Measurements from ENCODE around the gene EPB41L3. TPM values are rescaled to one million over a fixed set of nuclear protein-coding genes. Genes with fewer than 3 reads are reported as not detected.

EPB41L3 gene
- total RNA-seq, 2 experiments from 2014 or later: 0.10 TPM; not detected in 1

- H3K27ac Mint-ChIP-seq: no peak overlapping the region
- ChIA-PET POLR2A (no interaction called here), CTCF (no interaction called here)
- no peaks in the 10 kb centered on the region for H3K4me1 Mint-ChIP-seq (ENCODE audit: low read depth)
- no peaks in the 10 kb centered on the region for H3K9me3 Mint-ChIP-seq (ENCODE audit: insufficient read depth)
- ATAC-seq: no peak
- DNase-seq: no peak
- H3K4me3 Mint-ChIP-seq: no peak overlapping the region
- H3K36me3 Mint-ChIP-seq (ENCODE audit: low read depth): no peaks in the 10 kb centered on the region
- H3K27me3 Mint-ChIP-seq (ENCODE audit: low read depth): peaks cover 4% of the 10 kb centered on the region
Observed at GRCh38 chr18:5415031-5415430, 128.8 kb downstream of the EPB41L3 start.

- H3K27me3 Mint-ChIP-seq (ENCODE audit: low read depth): peaks cover 4% of the 10 kb centered on the region
- no peaks in the 10 kb centered on the region for H3K4me1 Mint-ChIP-seq (ENCODE audit: low read depth)
- DNase-seq: no peak
- no peaks in the 10 kb centered on the region for H3K36me3 Mint-ChIP-seq (ENCODE audit: low read depth)
- ATAC-seq: no peak
- no peak overlapping the region for H3K27ac Mint-ChIP-seq
- H3K4me3 Mint-ChIP-seq: no peak overlapping the region
- ChIA-PET CTCF (no interaction called here), POLR2A (no interaction called here)
- no peaks in the 10 kb centered on the region for H3K9me3 Mint-ChIP-seq (ENCODE audit: insufficient read depth)
Observed at GRCh38 chr18:5414546-5414945, 129.3 kb downstream of the EPB41L3 start.

- Mint-ChIP-seq H3K27me3 (ENCODE audit: low read depth) (peaks cover 4% of the 10 kb centered on the region), H3K36me3 (ENCODE audit: low read depth) (no peaks in the 10 kb centered on the region), H3K4me3 (no peak overlapping the region), H3K9me3 (ENCODE audit: insufficient read depth) (no peaks in the 10 kb centered on the region), H3K27ac (no peak overlapping the region), H3K4me1 (ENCODE audit: low read depth) (no peaks in the 10 kb centered on the region)
- CTCF ChIA-PET: no interaction called here
- no peak for DNase-seq
- POLR2A ChIA-PET: no interaction called here
- ATAC-seq: no peak
Observed at GRCh38 chr18:5413447-5413846, 130.3 kb downstream of the EPB41L3 start.

- no peak overlapping the region for H3K4me3 Mint-ChIP-seq
- H3K27me3 Mint-ChIP-seq (ENCODE audit: low read depth): no peaks in the 10 kb centered on the region
- ATAC-seq (no peak), DNase-seq (no peak)
- no peaks in the 10 kb centered on the region for H3K9me3 Mint-ChIP-seq (ENCODE audit: insufficient read depth)
- POLR2A ChIA-PET: no interaction called here
- CTCF ChIA-PET: no interaction called here
- H3K27ac Mint-ChIP-seq: no peak overlapping the region
- H3K36me3 Mint-ChIP-seq (ENCODE audit: low read depth): no peaks in the 10 kb centered on the region
- H3K4me1 Mint-ChIP-seq (ENCODE audit: low read depth): no peaks in the 10 kb centered on the region
Observed at GRCh38 chr18:5410582-5410981, 133.2 kb downstream of the EPB41L3 start.

- ATAC-seq (no peak), DNase-seq (no peak)
- H3K27me3 Mint-ChIP-seq (ENCODE audit: low read depth): peaks cover 5% of the 10 kb centered on the region
- H3K4me3 Mint-ChIP-seq: no peak overlapping the region
- no peaks in the 10 kb centered on the region for H3K4me1 Mint-ChIP-seq (ENCODE audit: low read depth)
- no peaks in the 10 kb centered on the region for H3K36me3 Mint-ChIP-seq (ENCODE audit: low read depth)
- H3K9me3 Mint-ChIP-seq (ENCODE audit: insufficient read depth): no peaks in the 10 kb centered on the region
- H3K27ac Mint-ChIP-seq: no peak overlapping the region
- ChIA-PET POLR2A (no interaction called here), CTCF (no interaction called here)
Observed at GRCh38 chr18:5398269-5398668, 145.5 kb downstream of the EPB41L3 start.

GRCh38 chr18:5397102-5397501 is 146.7 kb downstream of the EPB41L3 start:
- DNase-seq: no peak
- H3K36me3 Mint-ChIP-seq (ENCODE audit: low read depth): no peaks in the 10 kb centered on the region
- H3K9me3 Mint-ChIP-seq (ENCODE audit: insufficient read depth): no peaks in the 10 kb centered on the region
- no peak overlapping the region for H3K27ac Mint-ChIP-seq
- POLR2A ChIA-PET: no interaction called here
- H3K4me1 Mint-ChIP-seq (ENCODE audit: low read depth): no peaks in the 10 kb centered on the region
- CTCF ChIA-PET: no interaction called here
- H3K27me3 Mint-ChIP-seq (ENCODE audit: low read depth): peaks cover 3% of the 10 kb centered on the region
- no peak for ATAC-seq
- no peak overlapping the region for H3K4me3 Mint-ChIP-seq

GRCh38 chr18:5395860-5396448 is 147.8 kb downstream of the EPB41L3 start:
- DNase-seq (no peak), ATAC-seq (no peak)
- CTCF ChIA-PET: no interaction called here
- no peaks in the 10 kb centered on the region for H3K9me3 Mint-ChIP-seq (ENCODE audit: insufficient read depth)
- H3K4me3 Mint-ChIP-seq: no peak overlapping the region
- no peaks in the 10 kb centered on the region for H3K4me1 Mint-ChIP-seq (ENCODE audit: low read depth)
- peaks cover 3% of the 10 kb centered on the region for H3K27me3 Mint-ChIP-seq (ENCODE audit: low read depth)
- POLR2A ChIA-PET: no interaction called here
- H3K27ac Mint-ChIP-seq: no peak overlapping the region
- H3K36me3 Mint-ChIP-seq (ENCODE audit: low read depth): no peaks in the 10 kb centered on the region

GRCh38 chr18:5393779-5394178 is 150.0 kb downstream of the EPB41L3 start:
- Mint-ChIP-seq H3K27me3 (ENCODE audit: low read depth) (no peaks in the 10 kb centered on the region), H3K4me3 (no peak overlapping the region), H3K27ac (no peak overlapping the region), H3K9me3 (ENCODE audit: insufficient read depth) (no peaks in the 10 kb centered on the region), H3K36me3 (ENCODE audit: low read depth) (no peaks in the 10 kb centered on the region), H3K4me1 (ENCODE audit: low read depth) (no peaks in the 10 kb centered on the region)
- ATAC-seq: no peak
- CTCF ChIA-PET: no interaction called here
- DNase-seq: no peak
- POLR2A ChIA-PET: no interaction called here

GRCh38 chr18:5391409-5391808 is 152.4 kb downstream of the EPB41L3 start:
- CTCF ChIA-PET: no interaction called here
- DNase-seq: no peak
- ATAC-seq: no peak
- Mint-ChIP-seq H3K27me3 (ENCODE audit: low read depth) (no peaks in the 10 kb centered on the region), H3K4me1 (ENCODE audit: low read depth) (no peaks in the 10 kb centered on the region), H3K4me3 (no peak overlapping the region), H3K9me3 (ENCODE audit: insufficient read depth) (no peaks in the 10 kb centered on the region), H3K36me3 (ENCODE audit: low read depth) (no peaks in the 10 kb centered on the region), H3K27ac (no peak overlapping the region)
- POLR2A ChIA-PET: no interaction called here

- CTCF ChIA-PET: no interaction called here
- Mint-ChIP-seq H3K27me3 (ENCODE audit: low read depth) (no peaks in the 10 kb centered on the region), H3K27ac (no peak overlapping the region), H3K9me3 (ENCODE audit: insufficient read depth) (no peaks in the 10 kb centered on the region), H3K36me3 (ENCODE audit: low read depth) (no peaks in the 10 kb centered on the region), H3K4me3 (no peak overlapping the region), H3K4me1 (ENCODE audit: low read depth) (no peaks in the 10 kb centered on the region)
- ATAC-seq (no peak), DNase-seq (no peak)
- POLR2A ChIA-PET: no interaction called here
Observed at GRCh38 chr18:5389356-5389755, 154.4 kb downstream of the EPB41L3 start.

GRCh38 chr18:5388896-5389295 is 154.9 kb downstream of the EPB41L3 start:
- Mint-ChIP-seq H3K4me3 (no peak overlapping the region), H3K9me3 (ENCODE audit: insufficient read depth) (no peaks in the 10 kb centered on the region), H3K36me3 (ENCODE audit: low read depth) (no peaks in the 10 kb centered on the region), H3K27ac (no peak overlapping the region), H3K27me3 (ENCODE audit: low read depth) (no peaks in the 10 kb centered on the region), H3K4me1 (ENCODE audit: low read depth) (no peaks in the 10 kb centered on the region)
- no peak for ATAC-seq
- ChIA-PET POLR2A (no interaction called here), CTCF (no interaction called here)
- no peak for DNase-seq

- ChIA-PET CTCF (no interaction called here), POLR2A (interaction anchor here (0.6 kb wide), 1 partner anchor 95 kb away, joined by 5 read pairs; no protein-coding TSS in a partner anchor)
- Mint-ChIP-seq H3K27me3 (ENCODE audit: low read depth) (peaks cover 2% of the 10 kb centered on the region), H3K36me3 (ENCODE audit: low read depth) (no peaks in the 10 kb centered on the region), H3K9me3 (ENCODE audit: insufficient read depth) (no peaks in the 10 kb centered on the region), H3K27ac (no peak overlapping the region), H3K4me1 (ENCODE audit: low read depth) (no peaks in the 10 kb centered on the region), H3K4me3 (no peak overlapping the region)
- no peak for DNase-seq
- ATAC-seq: no peak
Observed at GRCh38 chr18:5380586-5380985, 163.2 kb downstream of the EPB41L3 start.

GRCh38 chr18:5376986-5377385 is 166.8 kb downstream of the EPB41L3 start:
- Mint-ChIP-seq H3K27ac (no peak overlapping the region), H3K4me1 (ENCODE audit: low read depth) (no peaks in the 10 kb centered on the region), H3K27me3 (ENCODE audit: low read depth) (no peaks in the 10 kb centered on the region), H3K36me3 (ENCODE audit: low read depth) (no peaks in the 10 kb centered on the region), H3K4me3 (no peak overlapping the region), H3K9me3 (ENCODE audit: insufficient read depth) (no peaks in the 10 kb centered on the region)
- DNase-seq (no peak), ATAC-seq (no peak)
- POLR2A ChIA-PET: no interaction called here
- CTCF ChIA-PET: no interaction called here

All from activated CD8-positive, alpha-beta T cell treated with anti-CD3 and anti-CD28 coated beads, Interleukin-2, amount 10 ng/mL, durations not matched to agents 7 days and 5 days (primary cell).